GM12891 (cell line): ENCODE data around the gene FANCG.

Experiments
- PAX5 ChIP-seq: IDR thresholded peaks from 2 replicates; pipeline ENCODE4 v1.6.1; 2011; ENCODE audit warnings: low read length, moderate library complexity, mild to moderate bottlenecking; ENCODE audit not compliant: insufficient read depth, severe bottlenecking
- POLR2A ChIP-seq: IDR thresholded peaks from 2 replicates; pipeline ENCODE4 v1.6.1; 2011; ENCODE audit warnings: low read depth, low read length, control low read depth
- SPI1 ChIP-seq: IDR thresholded peaks from 2 replicates; pipeline ENCODE4 v1.6.1; 2011; ENCODE audit warnings: low read depth, low read length, control low read depth
- TAF1 ChIP-seq: IDR thresholded peaks from 2 replicates; pipeline ENCODE4 v1.6.1; 2011; ENCODE audit warnings: low read depth, low read length, control low read depth

- no peak for TF ChIP-seq POLR2A
- no peak for TF ChIP-seq PAX5
- TF ChIP-seq SPI1 = no peak
- no peak for TF ChIP-seq TAF1
Observed at GRCh38 chr9:35029241-35029640, 50.5 kb downstream of the FANCG start.
